Stimulated activated CD4-positive, alpha-beta T cell treated with anti-CD3 and anti-CD28 coated beads, Interleukin-2, amount 100 ng/mL, for 24 hours (primary cell): ENCODE results near the gene PON2.

Source experiments
- DNase-seq, 2 donors: peaks; one replicate each; pipeline ENCODE4 v3.0.0-alpha.2; 2020

The PON2 gene

DNA sequence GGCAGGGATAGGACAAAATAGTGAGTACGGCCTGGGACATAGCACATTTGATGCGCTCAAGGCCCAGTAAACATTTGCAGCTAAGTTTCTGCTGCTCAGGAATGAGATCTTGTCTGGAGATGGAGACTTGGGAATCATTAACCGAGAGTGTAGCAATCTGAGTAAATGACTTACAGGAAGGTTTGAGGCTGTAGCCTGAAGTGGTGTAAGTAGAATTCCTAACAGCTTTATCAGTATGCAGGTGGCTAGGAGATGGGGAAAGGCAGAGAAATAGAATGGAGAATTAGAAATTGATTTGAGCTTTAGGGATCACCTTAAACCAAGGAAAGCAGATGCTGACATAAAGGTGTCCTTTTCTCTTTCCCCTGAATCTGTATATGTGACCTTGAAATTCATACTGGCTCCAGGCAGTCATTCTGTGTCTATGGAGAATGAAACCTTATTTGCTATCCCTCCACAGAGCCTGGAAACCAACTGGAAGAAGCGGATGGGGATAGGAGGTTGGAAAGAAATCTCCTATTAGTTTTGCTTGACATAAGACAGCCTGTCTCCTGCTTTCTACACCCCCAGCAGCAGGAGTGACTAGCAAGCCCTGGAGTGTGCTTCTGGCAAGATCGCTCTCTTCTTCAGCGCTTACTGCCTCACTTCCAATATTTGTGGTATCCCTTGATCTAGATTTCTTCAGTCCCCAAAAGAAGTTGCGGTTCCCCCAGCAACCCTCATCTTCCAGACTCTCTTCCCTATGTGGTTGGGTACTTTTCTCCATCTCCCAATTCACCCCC lies 6.4 kb upstream of the PON2 start:
- no peak for DNase-seq

DNA sequence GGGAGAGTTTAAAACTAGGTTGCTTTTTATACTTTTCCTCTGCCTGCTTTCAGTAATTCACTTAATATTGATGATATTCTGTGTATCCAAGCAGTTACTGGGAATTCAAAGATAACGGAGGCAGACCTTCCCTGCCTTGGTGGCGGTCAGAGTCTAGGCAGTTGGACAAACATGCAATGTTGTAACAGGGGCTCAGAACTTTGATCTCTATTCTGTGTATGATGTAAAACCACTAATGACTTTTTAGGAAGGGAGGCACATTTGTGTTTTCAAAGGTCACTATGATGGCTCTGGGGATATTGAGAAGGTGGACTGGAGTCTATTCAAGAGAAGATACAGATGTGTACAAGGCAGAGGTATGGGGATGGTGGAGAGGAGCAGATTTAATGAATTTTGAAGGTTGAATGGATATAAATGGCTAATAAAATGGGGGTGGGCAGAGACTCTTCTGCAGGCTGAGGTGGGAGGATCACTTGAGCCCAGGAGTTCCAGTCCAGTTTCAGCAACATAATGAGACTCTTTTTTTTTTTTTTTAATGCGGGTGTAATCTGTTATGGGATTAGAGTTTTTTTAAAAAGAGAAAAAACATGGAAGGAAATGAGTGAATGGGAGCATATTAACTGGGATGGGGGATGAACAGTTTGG lies 5.7 kb upstream of the PON2 start:
- no peak for DNase-seq

DNA sequence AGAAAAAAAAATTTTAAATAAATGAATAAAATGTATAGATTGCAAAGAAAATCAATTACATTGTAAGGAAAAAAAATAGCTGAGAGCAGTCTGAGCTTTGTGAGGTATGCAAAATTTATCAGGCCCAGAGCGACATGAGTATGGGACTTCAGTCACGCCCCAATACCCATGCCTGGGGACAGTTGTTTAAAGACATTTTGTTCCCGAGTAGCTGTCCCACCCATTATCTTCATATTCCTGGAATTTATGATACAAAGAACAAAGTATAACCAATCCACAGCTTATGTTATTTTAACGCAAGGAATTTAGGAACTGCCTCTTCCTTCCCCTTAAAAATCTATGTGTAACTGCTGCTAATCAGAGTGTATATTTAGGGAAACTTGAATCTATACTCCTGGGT lies 1.6 kb upstream of the PON2 start:
- no peak for DNase-seq

DNA sequence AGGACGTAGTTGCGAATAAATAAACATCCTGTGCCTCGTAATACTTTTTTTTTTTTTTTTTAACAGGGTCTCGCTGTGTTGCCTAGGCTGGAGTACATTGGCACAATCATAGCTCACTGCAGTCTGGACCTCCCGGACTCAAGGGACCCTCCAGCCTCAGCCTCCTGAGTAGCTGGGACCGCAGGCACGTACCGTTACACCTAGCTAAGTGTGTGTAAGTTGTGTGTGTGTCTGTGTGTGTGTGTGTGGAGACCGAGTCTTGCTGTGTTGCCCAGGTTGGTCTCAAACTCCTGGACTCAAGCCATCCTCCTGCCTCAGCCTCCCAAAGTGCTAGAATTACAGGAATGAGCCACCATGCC lies 573 bp upstream of the PON2 start:
- DNase-seq: no peak

DNA sequence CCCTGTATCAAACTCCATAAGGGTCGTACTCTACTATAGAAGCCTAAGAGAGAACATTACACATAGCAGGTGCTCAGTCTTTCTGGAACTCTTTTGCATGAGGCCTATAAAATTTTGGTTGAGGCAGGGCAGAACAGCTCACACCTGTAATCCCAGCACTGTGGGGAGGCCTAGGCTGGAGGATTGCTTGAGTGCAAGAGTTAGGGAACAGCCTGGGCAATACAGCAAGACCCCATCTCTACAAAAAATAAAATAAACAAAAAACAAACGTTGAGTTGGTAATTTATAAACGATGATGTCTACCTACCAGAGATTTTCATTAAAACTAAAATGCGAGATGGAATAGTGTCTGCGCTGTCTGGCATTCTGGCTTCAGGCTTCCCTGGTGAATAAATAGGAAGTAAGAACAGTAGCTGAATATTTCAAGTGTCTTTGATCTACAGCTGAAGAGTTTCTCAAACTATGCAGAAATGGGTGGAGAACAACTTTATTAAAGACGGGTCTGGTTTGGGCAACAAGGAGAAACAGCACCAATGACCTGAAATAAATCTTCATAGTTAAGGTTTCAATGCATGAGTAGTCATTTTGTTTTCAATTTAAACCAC lies 774 bp downstream of the PON2 start:
- DNase-seq: no peak

DNA sequence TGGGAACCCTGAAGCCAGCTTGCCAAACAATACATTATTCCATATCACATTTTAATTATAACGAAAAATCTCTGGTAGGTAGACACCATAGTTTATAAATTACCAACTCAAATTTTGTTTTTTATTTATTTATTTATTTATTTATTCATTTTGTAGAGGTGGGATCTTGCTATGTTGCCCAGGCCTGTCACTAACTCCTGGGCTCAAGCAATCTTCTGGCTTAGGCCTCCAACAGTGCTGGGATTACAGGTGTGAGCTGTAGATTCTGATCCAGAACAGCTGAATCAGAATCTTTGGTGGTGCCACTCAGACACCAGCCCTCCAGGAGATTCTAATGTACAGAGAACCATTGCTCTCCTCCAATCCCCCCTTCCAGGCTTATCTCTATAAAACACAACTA lies 1.7 kb downstream of the PON2 start:
- DNase-seq: no peak

DNA sequence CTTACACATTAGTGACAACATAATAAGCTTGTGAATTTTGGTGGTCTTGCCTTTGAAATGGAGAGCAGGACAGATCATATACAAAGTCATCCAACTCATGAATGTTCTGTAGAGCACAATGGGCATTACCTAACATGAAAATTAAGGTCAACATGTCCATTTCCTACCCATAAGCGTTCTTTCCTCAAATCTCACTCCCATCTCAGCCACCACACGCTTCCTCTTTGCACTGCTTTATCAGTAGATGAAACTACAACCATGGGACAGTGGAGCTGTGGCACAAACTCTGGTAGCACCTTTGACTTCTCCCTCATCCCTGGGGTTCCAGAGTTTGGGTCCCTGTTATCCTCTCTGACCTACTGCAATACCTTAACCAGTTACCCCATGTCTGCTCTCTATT lies 2.2 kb downstream of the PON2 start:
- no peak for DNase-seq

DNA sequence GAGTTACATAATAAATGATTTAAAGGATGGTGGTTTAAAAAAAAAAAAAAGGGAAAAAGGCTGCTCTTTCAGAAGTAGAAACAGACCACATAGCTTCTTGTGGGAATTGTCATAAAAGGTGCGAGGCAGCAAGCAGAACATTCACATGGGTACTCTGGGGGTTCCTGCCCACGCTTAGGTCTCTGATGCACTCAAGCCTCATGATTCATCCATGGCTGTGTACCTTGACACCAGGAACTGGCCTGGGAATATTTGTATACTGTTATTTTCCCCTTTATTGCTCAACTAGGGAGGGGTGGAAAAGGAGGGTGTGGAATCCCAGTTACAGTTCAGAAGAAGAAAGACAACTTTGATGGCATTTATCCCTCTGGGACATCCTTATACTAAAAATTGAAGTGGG lies 4.0 kb downstream of the PON2 start:
- no peak for DNase-seq

DNA sequence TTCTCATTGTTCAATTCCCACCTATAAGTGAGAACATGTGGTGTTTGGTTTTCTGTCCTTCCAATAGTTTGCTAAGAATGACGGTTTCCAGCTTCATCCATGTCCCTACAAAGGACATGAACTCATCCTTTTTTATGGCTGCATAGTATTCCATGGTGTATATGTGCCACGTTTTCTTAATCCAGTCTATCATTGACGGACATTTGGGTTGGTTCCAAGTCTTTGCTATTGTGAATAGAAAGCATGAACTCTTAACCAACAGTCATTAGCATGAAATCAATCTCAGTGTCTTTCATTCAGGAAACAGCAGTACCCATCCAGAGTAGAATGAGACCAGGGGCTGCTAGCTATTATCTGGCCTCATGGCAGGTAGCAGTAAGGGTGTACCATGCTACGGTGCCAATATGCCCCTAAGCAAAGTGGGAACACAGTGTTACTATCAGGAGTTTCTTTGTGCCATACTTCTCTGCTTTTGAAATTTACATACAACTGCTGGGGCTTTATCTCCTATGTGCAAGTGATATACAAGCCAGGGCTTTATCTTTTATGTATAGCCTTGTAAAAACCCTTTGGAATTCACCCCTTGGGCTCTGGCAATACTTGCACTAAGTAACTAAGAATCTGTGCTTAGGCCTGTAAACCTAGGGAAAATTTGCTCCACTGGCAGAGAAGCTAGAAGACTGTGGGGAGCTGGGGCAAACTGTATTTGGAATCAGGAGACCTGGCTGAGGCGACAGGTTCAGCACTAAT lies 5.4 kb downstream of the PON2 start:
- no peak for DNase-seq

DNA sequence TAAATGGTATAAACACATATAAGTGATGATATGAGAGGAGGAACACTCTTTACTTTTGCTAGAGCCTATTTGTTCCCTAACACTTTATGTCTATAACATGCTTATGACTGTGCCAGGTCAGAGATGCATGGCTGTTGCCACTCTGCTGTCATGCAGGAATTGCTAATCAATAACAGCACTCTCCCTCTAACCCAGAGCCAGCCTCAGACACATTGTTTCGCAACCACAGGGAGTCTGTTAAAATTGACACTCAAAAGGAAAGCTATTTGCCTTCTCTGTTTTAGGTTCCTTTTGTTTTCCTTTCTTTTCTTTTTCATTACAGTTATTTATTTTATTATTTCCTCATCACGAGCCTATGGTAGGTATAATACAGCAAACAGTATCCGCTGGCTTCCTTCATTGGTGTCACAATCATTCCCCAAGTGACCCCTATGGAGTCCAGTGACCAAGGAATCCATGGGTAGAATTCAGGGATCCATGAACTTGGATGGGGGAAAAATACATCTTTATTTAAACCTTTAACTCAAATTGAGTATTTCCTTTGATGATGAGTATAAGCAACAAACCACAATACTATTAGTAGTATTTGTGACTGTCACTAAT lies 6.8 kb downstream of the PON2 start:
- no peak for DNase-seq

DNA sequence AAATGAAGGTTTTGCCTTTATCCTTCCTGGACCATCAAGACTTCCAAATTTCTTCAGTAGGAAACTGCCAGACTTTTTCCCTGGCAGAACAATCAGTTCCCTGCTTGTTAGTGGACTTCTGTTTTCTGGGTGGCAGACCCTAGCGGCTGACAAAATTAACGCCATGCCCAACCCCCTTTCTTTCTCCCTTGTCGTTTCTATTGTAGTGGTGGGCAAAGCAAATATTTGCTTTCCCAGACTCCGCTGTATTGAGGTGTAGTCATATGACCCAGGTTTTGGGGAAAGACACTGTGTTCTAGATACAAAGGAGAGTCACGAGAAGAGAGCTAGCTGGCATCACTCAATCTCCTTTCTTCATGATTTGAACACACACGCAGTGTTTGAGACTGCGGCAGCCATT lies 7.7 kb downstream of the PON2 start:
- no peak for DNase-seq

DNA sequence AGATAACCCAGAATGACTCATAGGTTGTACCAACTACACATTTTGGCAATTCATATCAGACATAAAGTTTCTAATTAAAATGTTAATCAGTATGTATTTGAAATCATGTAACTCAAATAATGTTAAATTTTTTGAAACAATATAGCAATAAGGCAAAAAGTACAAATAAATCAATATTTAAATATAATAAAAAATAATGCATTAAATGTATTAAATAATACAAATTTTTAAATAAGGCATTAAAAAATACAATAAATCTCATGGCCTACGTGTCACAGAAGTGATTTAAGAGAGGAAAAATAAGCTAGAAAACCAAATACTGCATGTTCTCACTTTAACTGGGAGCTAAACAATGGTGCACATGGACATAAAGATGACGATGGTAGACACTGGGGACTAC lies 9.1 kb downstream of the PON2 start:
- no peak for DNase-seq

DNA sequence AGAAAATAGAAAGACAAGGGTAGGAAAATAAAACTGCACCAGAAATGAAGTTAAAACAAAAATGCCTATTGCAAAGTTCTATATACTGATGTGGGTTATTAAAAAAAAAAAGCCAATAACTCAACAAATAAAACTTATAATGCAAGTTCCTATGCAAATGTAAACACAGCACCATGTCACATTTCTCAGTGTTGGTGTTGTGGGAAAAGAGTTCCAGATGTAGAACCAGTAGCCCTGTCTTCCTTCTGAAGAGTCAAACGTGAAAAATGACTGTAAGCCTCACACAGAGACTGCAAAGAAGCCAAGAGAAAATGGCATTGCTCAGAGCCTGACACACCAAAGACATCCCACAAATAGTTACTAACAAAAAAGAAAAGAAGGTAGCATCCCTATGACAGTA lies 10.1 kb downstream of the PON2 start:
- DNase-seq: no peak

DNA sequence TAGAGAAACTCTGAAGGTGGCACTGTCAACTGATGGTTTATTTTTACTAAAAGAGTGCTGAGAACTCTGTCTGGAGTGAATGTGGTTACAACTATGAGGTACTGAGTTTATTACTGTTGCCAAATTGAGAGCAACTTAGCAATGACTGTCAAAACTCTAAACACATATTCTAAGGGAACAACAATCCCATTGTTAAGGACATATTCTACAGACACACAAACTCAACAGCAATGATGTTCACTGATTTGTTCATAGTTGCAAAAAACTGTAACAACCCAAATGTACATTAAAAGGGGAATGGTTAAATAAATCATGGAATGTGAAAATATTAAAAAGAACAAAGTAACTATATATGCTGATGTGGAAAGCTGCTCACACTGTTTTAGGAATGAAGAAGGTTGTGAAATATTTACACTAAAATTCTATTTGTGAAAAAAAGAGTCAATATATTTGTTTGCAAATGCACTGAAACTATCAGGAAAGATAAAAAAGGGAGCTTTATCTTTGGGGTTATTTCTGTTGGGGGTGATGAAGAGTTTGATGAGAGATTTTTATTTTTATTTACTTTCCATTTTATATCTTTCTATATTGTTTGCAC lies 12.9 kb downstream of the PON2 start:
- no peak for DNase-seq

DNA sequence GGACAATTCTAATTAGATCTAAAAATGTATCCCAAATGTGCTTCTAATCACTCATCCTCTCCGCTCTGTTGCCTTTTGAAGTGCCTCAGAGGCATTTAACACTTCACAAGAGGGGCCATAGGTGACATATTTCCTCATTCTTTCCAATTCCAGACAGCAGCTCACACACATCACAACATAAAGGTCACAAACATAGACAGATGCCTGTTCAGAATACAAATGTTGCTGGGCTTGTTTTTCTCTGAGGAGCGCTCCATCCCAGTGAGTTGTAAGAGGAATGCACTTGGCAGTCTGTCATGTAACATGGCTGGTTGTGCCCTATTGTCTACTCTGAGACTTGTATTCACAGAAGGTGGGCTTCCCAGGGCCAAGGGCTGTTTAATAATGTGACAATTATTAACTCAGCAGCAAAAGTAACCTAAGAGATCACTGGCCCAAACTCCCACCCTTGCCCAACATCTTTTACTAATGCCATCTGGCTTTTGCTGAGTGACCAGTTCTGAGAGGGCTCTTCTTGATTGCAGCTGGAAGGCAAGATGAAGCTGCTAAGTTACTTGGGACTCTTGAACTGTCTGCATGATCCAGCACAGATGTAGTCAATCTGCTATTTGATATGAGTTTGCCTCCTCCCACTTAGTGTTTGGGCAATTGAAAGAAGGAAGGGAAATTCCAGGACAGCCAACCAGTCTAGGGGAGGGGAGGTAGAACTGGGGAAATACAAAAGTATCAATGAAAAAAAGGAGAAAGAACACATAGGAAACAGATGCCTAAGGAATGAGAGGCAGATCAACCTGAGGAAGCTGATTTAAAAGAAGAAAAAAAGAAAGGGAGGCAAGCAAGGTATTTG lies 13.6 kb downstream of the PON2 start:
- no peak for DNase-seq

DNA sequence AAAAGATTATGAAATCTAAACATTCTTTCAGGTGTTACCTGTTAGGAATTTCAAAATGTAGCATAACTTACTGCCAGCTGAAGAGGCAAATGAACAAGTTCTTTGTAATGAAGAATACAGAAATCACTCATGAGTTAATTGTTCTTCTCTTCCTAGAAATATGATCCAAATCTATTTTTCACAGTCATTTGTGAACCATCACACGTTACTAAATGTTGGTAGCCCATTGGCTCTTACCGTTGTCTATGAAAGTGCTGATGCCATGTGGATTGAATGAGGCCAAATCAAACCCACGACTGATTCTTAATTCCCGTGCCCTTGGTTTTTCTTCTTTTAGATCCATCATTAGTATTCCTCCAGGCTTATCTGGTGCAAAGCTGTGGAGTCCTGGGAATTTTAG lies 22.8 kb downstream of the PON2 start:
- no peak for DNase-seq

DNA sequence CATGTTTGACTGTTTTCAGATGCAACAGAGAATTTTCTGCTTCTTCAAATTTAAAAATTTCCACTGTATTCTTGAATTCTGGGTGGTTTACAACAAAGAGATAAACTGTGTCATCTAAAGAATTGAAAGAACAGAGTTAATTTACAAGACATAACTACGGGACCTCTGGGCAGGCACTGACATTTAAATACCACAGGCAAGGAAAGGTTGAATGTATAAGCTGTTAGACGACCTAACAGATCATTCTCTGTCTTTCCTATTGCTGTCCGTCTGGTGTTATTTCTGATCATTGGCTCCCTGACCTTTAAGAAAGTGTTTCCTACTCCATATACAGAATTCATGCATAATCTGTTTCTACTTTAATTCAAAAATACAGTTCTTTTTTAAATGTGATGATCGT lies 23.2 kb downstream of the PON2 start:
- DNase-seq: no peak

DNA sequence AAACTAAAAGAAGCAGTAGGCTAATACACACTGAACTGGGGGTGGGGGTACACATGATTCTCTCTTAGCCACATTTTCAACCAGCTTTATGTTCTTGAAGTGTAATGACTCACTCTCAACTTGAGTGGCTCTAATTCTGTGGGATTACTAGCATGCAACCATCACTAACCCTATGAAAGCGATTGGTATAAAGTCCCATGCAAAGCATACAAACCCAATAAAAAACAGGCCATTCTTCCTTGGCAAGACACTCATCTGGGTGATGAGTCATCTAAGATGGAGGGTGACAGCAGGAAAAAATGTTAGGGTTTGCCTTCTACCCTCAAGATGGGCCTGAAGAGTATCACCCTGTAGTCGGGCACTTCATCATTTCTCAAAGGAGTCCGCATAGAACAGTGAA lies 23.8 kb downstream of the PON2 start:
- no peak for DNase-seq

DNA sequence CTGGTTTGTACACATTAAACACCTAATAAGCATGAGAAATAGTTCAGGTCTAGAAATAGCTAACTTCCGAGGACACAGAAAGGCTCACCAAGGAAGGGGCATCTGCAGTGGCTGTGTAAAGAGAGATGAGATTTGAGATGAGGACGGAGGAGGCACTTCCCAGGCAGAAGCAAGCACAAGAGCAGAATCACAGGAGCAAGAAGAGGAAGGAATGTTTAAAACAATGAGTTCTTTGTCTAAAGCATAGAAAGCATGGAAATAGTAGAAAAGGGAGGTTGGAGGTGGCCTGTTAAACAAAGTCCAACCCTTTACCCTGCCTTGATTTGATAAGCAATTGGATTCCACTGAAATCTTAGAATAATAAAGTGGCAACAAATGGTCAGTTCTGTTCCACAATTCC lies 27.1 kb downstream of the PON2 start:
- no peak for DNase-seq

DNA sequence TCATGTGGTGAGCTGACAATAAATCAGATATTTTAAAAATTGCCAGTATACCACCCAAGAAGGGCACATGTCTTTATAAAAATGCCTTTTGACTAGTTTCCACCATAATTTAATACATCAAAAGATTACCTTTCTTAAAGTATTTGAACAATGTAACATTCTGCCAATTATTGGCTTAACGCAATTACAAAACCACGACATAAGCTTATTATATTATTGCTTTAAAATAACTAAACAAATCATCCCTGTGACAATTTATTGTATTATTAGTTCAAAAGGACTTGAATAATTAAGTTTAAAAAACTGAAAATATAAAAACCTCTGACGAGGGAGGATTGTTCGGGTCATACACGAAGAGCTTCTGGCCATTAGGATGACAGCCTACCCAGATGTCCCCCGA lies 29.0 kb downstream of the PON2 start:
- no peak for DNase-seq

DNA sequence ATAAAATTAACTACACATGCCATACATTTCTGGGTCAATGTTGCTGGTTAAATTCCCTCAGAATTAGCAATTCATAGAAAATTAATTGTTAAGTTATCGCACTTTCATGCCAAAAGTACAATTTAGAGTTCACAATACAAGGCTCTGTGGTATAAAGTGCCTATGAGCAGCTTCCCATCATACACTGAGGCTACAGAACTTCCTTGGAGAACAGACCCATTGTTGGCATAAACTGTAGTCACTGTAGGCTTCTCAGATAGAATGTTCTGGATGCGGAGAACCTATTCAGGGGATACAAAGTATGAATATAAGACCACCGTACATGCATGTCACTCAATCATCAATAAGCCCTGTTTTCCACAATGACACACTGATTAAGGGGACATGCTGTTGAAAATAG lies 29.6 kb downstream of the PON2 start:
- no peak for DNase-seq

DNA sequence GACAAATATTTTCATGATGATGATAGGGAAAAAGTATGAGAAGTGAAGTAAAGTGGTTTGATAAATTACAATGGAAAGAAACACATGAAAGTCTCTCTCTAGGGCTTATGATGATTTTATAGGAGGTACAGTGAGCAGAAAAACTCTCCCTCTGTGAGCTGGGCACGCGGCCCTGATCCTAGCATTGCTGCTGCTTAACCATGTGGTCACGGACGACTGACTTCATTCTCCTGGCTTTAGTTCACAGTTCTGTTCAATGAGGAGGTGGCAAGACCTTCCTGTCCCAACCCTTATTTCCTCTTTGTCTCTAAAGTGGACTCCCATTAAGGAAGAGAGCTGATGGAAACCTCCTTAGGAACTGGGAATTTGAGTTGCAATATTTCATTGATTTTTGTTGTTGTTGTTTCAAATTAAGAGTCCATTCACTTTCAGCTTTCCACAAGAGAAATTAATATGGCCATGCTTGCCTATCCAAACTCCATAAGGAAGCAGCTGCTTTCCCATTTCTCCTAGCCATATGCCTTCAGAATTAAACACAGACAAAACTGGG lies 30.4 kb downstream of the PON2 start:
- DNase-seq: no peak
